Neural progenitor cell (in vitro differentiated cells): Measurements from ENCODE around the gene WDR37. TPM values are rescaled to one million over a fixed set of nuclear protein-coding genes. Genes with fewer than 3 reads are reported as not detected.

ENCODE experiments used
- DNase-seq: peaks from one replicate; pipeline ENCODE4 v3.0.0-alpha.2; 2016; ENCODE audit warnings: low spot score
- H2AFZ ChIP-seq: fragments of 200-600 bp; sonication (generic); replicated peaks from 2 replicates; pipeline ENCODE4 v1.6.1; 2016; ENCODE audit warnings: antibody characterized with exemption
- H3F3A ChIP-seq: fragments of 200-600 bp; sonication (generic); 2 replicates; pipeline ENCODE4 v1.6.1; 2016; ENCODE audit warnings: antibody characterized with exemption, low read depth
- H3K27ac ChIP-seq: fragments of 200-600 bp; sonication (generic); 2 replicates; pipeline ENCODE4 v1.5.1; 2016; ENCODE audit warnings: mild to moderate bottlenecking
- H3K27me3 ChIP-seq: fragments of 200-600 bp; sonication (generic); 2 replicates; pipeline ENCODE4 v1.6.1; 2016; ENCODE audit warnings: mild to moderate bottlenecking, moderate library complexity
- H3K36me3 ChIP-seq: fragments of 200-600 bp; sonication (generic); 2 replicates; pipeline ENCODE4 v1.5.1; 2016
- H3K4me1 ChIP-seq: fragments of 200-600 bp; sonication (generic); 2 replicates; pipeline ENCODE4 v1.6.1; 2016; ENCODE audit warnings: mixed run types
- H3K4me2 ChIP-seq: fragments of 200-600 bp; sonication (generic); 2 replicates; pipeline ENCODE4 v1.6.1; 2016
- H3K4me3 ChIP-seq: fragments of 200-600 bp; sonication (generic); 2 replicates; pipeline ENCODE4 v1.5.1; 2016
- H3K79me2 ChIP-seq: fragments of 200-600 bp; sonication (generic); 2 replicates; pipeline ENCODE4 v1.6.1; 2016; ENCODE audit warnings: low read depth
- H3K9ac ChIP-seq: fragments of 200-600 bp; sonication (generic); 2 replicates; pipeline ENCODE4 v1.6.1; 2016
- H3K9me3 ChIP-seq: fragments of 200-600 bp; sonication (generic); 2 replicates; pipeline ENCODE4 v1.5.1; 2016; ENCODE audit warnings: low read depth
- H4K20me1 ChIP-seq: fragments of 200-600 bp; sonication (generic); 2 replicates; pipeline ENCODE4 v1.6.1; 2016; ENCODE audit warnings: low read depth
- H3K27ac Mint-ChIP-seq: 3 replicates; pipeline ENCODE4 v1.8.0; 2021; ENCODE audit warnings: mixed read lengths
- H3K27me3 Mint-ChIP-seq: 2 replicates; pipeline ENCODE4 v1.8.0; 2022; ENCODE audit warnings: low read depth, mild to moderate bottlenecking, inconsistent platforms, moderate library complexity, mixed read lengths; ENCODE audit not compliant: insufficient read depth
- H3K36me3 Mint-ChIP-seq: 3 replicates; pipeline ENCODE4 v1.8.0; 2021; ENCODE audit warnings: mixed read lengths
- H3K4me1 Mint-ChIP-seq: 3 replicates; pipeline ENCODE4 v1.8.0; 2021; ENCODE audit warnings: mixed read lengths
- H3K4me3 Mint-ChIP-seq: 3 replicates; pipeline ENCODE4 v1.8.0; 2021; ENCODE audit warnings: mild to moderate bottlenecking, moderate library complexity, mixed read lengths
- H3K9me3 Mint-ChIP-seq: 3 replicates; pipeline ENCODE4 v1.8.0; 2020; ENCODE audit warnings: mixed read lengths
- CTCF ChIP-seq: fragments of 200-600 bp; sonication (generic); IDR thresholded peaks from 2 replicates; pipeline ENCODE4 v1.5.1; 2017; ENCODE audit warnings: antibody characterized with exemption, mild to moderate bottlenecking
- EZH2 ChIP-seq: fragments of 200-600 bp; sonication (generic); IDR thresholded peaks from 2 replicates; pipeline ENCODE4 v1.6.1; 2017; ENCODE audit warnings: antibody characterized with exemption, mild to moderate bottlenecking, moderate library complexity
- EZH2phosphoT487 ChIP-seq: fragments of 200-600 bp; sonication (generic); IDR thresholded peaks from 2 replicates; pipeline ENCODE4 v1.6.1; 2017; ENCODE audit warnings: antibody characterized with exemption
- total RNA-seq: library from RNA; depleted of rRNA; stranded (reverse); fragments of >200 nt; gene quantifications from 2 replicates; pipeline ENCODE4 v1.2.3, GENCODE V29; 2015; ENCODE audit warnings: low replicate concordance

Gene WDR37
- 11.6 and 14.7 TPM in 2 replicates for total RNA-seq

GRCh38 chr10:1056326-1057105 lies at the start of gene WDR37:
Gene WDR37 (plus strand): TSS chr10:1056385. CDS start chr10:1072156, 15,771 bp downstream.
- no peaks in the 10 kb centered on the region for H3K9me3 Mint-ChIP-seq
- Histone ChIP-seq H3K27me3 (no peaks in the 10 kb centered on the region), H3K9me3 (no peaks in the 10 kb centered on the region), H3K4me2 (peak within 1 kb of the TSS; percentile 85), H3K9ac (peak within 1 kb of the TSS; percentile 71), H3K4me3 (peak within 1 kb of the TSS; percentile 90), H3K79me2 (peaks cover 100% of the 10 kb centered on the region), H3K4me1 (peaks cover 19% of the 10 kb centered on the region), H3K27ac (peak within 1 kb of the TSS; percentile 78), H3F3A (peaks cover 21% of the 10 kb centered on the region), H3K36me3 (no peaks in the 10 kb centered on the region), H4K20me1 (peaks cover 45% of the 10 kb centered on the region), H2AFZ (peak within 1 kb of the TSS; percentile 98)
- H3K36me3 Mint-ChIP-seq: peaks cover 15% of the 10 kb centered on the region
- DNase-seq: peak; percentile 93
- peak within 1 kb of the TSS; percentile 98 for H3K4me3 Mint-ChIP-seq
- peaks cover 35% of the 10 kb centered on the region for H3K4me1 Mint-ChIP-seq
- H3K27me3 Mint-ChIP-seq: peaks cover 6% of the 10 kb centered on the region
- TF ChIP-seq EZH2 (no peak), CTCF (no peak), EZH2phosphoT487 (no peak)
- H3K27ac Mint-ChIP-seq: peak within 1 kb of the TSS; percentile 94

DNA sequence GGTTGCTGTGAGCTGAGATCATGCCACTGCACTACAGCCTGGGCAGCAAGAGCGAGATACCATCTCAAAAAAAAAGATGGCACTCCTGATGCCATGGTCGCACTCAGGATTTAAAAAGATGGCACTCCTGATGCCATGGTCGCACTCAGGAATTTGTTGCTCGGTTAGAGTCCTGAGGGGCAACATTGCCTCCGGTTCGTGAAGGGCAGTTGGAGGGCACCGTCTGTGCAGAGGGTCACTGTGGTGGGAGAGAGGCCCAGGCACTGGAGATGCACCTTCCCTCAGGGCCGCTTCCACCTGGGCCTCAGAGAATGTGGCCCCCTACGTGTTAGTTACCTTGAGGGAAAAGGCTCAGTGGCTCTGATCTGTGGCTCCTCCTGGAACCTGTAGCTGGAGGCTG lies 49.6 kb upstream of the WDR37 start:
- Mint-ChIP-seq H3K4me1 (no peaks in the 10 kb centered on the region), H3K27me3 (no peaks in the 10 kb centered on the region), H3K4me3 (no peak overlapping the region), H3K27ac (no peak overlapping the region), H3K9me3 (peaks cover 11% of the 10 kb centered on the region), H3K36me3 (peaks cover 55% of the 10 kb centered on the region)
- Histone ChIP-seq H2AFZ (no peak overlapping the region), H3F3A (no peaks in the 10 kb centered on the region), H3K27me3 (no peaks in the 10 kb centered on the region), H3K4me1 (no peaks in the 10 kb centered on the region), H4K20me1 (peaks cover 12% of the 10 kb centered on the region), H3K9me3 (no peaks in the 10 kb centered on the region), H3K79me2 (peaks cover 21% of the 10 kb centered on the region), H3K27ac (no peak overlapping the region), H3K9ac (no peak overlapping the region), H3K4me3 (no peak overlapping the region), H3K4me2 (no peak overlapping the region), H3K36me3 (peaks cover 6% of the 10 kb centered on the region)
- no peak for TF ChIP-seq CTCF
- no peak for TF ChIP-seq EZH2phosphoT487
- no peak for TF ChIP-seq EZH2
- DNase-seq: no peak

- H3K4me3 Mint-ChIP-seq: no peak overlapping the region
Measured at GRCh38 chr10:1007583-1007982, 48.6 kb upstream of the WDR37 start.

More at GRCh38 chr10:1007583-1007982, 48.6 kb upstream of the WDR37 start:
- Histone ChIP-seq H3K9me3 (no peaks in the 10 kb centered on the region), H3K4me1 (no peaks in the 10 kb centered on the region), H3K4me2 (no peak overlapping the region), H4K20me1 (peaks cover 12% of the 10 kb centered on the region), H3K36me3 (peaks cover under 1% of the 10 kb centered on the region), H3K9ac (no peak overlapping the region), H3K4me3 (no peak overlapping the region), H3F3A (no peaks in the 10 kb centered on the region), H3K27ac (no peak overlapping the region), H3K79me2 (peaks cover 12% of the 10 kb centered on the region), H3K27me3 (no peaks in the 10 kb centered on the region), H2AFZ (no peak overlapping the region)
- Mint-ChIP-seq H3K9me3 (peaks cover 4% of the 10 kb centered on the region), H3K27ac (no peak overlapping the region), H3K27me3 (no peaks in the 10 kb centered on the region), H3K36me3 (peaks cover 56% of the 10 kb centered on the region), H3K4me1 (no peaks in the 10 kb centered on the region)
- TF ChIP-seq EZH2phosphoT487 (no peak), CTCF (no peak), EZH2 (no peak)
- DNase-seq: no peak
